HEK293 (cell line): ENCODE results near the gene ARMH4.

ENCODE experiments used
- CTCF ChIP-seq: fragments of 450-650 bp; formaldehyde crosslinking; IDR thresholded peaks from 2 replicates; pipeline ENCODE4 v1.5.1; 2016; ENCODE audit warnings: missing biosample characterization, missing genetic modification characterization
- ZNF121 ChIP-seq: fragments of 450-650 bp; formaldehyde crosslinking; IDR thresholded peaks from 2 replicates; pipeline ENCODE4 v1.5.1; 2016; ENCODE audit warnings: missing biosample characterization, missing genetic modification characterization
- ZNF792 ChIP-seq: fragments of 450-650 bp; formaldehyde crosslinking; IDR thresholded peaks from 2 replicates; pipeline ENCODE4 v1.5.1; 2016; ENCODE audit warnings: missing biosample characterization, missing genetic modification characterization

GRCh38 chr14:58191763-58192601 lies 40.0 kb upstream of the ARMH4 start:
- TF ChIP-seq ZNF792 = no peak
- no peak for TF ChIP-seq ZNF121
- no peak for TF ChIP-seq CTCF (tag by site-specific recombination)
